ENCODE results near the gene IDE.

IDE gene

GRCh38 chr10:92573798-92574547 is at the start of gene IDE:
TSS of gene IDE (minus strand) at chr10:92574093. CDS start at chr10:92574019, 74 bp downstream.
- no peaks in the 10 kb centered on the region for H3K36me3 ChIP-seq (ENCODE audit: low read length)
- no peaks in the 10 kb centered on the region for H4K20me1 ChIP-seq (ENCODE audit: low read depth, low read length)
- TF ChIP-seq CTCF (IDR thresholded peaks at IDR 0.05; ENCODE audit: insufficient read depth, low read length, poor library complexity, severe bottlenecking) = peak; percentile 89
- no peak for TF ChIP-seq EZH2phosphoT487 (conservative IDR thresholded peaks at IDR 0.05; ENCODE audit: low read length)
- H3K9ac ChIP-seq (ENCODE audit: low read length) = peak within 1 kb of the TSS; percentile 89
- no peaks in the 10 kb centered on the region for H3K9me3 ChIP-seq (ENCODE audit: insufficient read depth, low read length)
- peak within 1 kb of the TSS; percentile 76 for H3K4me2 ChIP-seq (ENCODE audit: low read depth, low read length, poor library complexity, severe bottlenecking)
- H3K27me3 ChIP-seq (ENCODE audit: low read length) = no peaks in the 10 kb centered on the region
- peak within 1 kb of the TSS; percentile 79 for H3K27ac ChIP-seq (ENCODE audit: low read depth, low read length)
- no peaks in the 10 kb centered on the region; the same call in 1 of the 2 replicates for H3F3A ChIP-seq (ENCODE audit: insufficient read depth)
- H3K4me3 ChIP-seq (ENCODE audit: insufficient read depth, low read length, poor library complexity, severe bottlenecking) = peak within 1 kb of the TSS; percentile 80
- no peaks in the 10 kb centered on the region for H3K9me2 ChIP-seq (replicated peaks; ENCODE audit: insufficient read depth, low read length)
- peaks cover 44% of the 10 kb centered on the region for H3K79me2 ChIP-seq (ENCODE audit: insufficient read depth, low read length)
- H2AFZ ChIP-seq (ENCODE audit: low read depth, low read length, severe bottlenecking) = peak within 1 kb of the TSS; percentile 94

GRCh38 chr10:92619368-92619767 is 45.5 kb upstream of the IDE start:
- H3F3A ChIP-seq (ENCODE audit: insufficient read depth) = 0 out of 2 replicates have a peak, but pooled peaks cover 11% of the 10 kb centered on the region
- H3K9me2 ChIP-seq (replicated peaks; ENCODE audit: insufficient read depth, low read length) = no peaks in the 10 kb centered on the region
- no peak overlapping the region for H3K4me2 ChIP-seq (ENCODE audit: low read depth, low read length, poor library complexity, severe bottlenecking)
- H4K20me1 ChIP-seq (ENCODE audit: low read depth, low read length) = peaks cover 10% of the 10 kb centered on the region; the same call in 1 of the 2 replicates
- TF ChIP-seq EZH2phosphoT487 (conservative IDR thresholded peaks at IDR 0.05; ENCODE audit: low read length) (no peak), CTCF (IDR thresholded peaks at IDR 0.05; ENCODE audit: insufficient read depth, low read length, poor library complexity, severe bottlenecking) (no peak)
- no peak overlapping the region for H3K4me3 ChIP-seq (ENCODE audit: insufficient read depth, low read length, poor library complexity, severe bottlenecking)
- no peak overlapping the region for H3K27ac ChIP-seq (ENCODE audit: low read depth, low read length)
- H2AFZ ChIP-seq (ENCODE audit: low read depth, low read length, severe bottlenecking) = no peak overlapping the region
- no peaks in the 10 kb centered on the region for H3K9me3 ChIP-seq (ENCODE audit: insufficient read depth, low read length)
- H3K27me3 ChIP-seq (ENCODE audit: low read length) = no peaks in the 10 kb centered on the region
- H3K36me3 ChIP-seq (ENCODE audit: low read length) = peaks cover 68% of the 10 kb centered on the region
- H3K9ac ChIP-seq (ENCODE audit: low read length) = no peak overlapping the region
- H3K79me2 ChIP-seq (ENCODE audit: insufficient read depth, low read length) = peaks cover 50% of the 10 kb centered on the region

GRCh38 chr10:92615515-92615914 is 41.6 kb upstream of the IDE start:
- Histone ChIP-seq H2AFZ (ENCODE audit: low read depth, low read length, severe bottlenecking) (no peak overlapping the region), H3F3A (ENCODE audit: insufficient read depth) (0 out of 2 replicates have a peak, but pooled peaks cover 13% of the 10 kb centered on the region), H3K36me3 (ENCODE audit: low read length) (peaks cover 69% of the 10 kb centered on the region), H3K9me3 (ENCODE audit: insufficient read depth, low read length) (no peaks in the 10 kb centered on the region), H3K9me2 (replicated peaks; ENCODE audit: insufficient read depth, low read length) (no peaks in the 10 kb centered on the region), H3K27me3 (ENCODE audit: low read length) (no peaks in the 10 kb centered on the region), H3K4me2 (ENCODE audit: low read depth, low read length, poor library complexity, severe bottlenecking) (no peak overlapping the region), H3K79me2 (ENCODE audit: insufficient read depth, low read length) (peaks cover 59% of the 10 kb centered on the region), H4K20me1 (ENCODE audit: low read depth, low read length) (peaks cover 13% of the 10 kb centered on the region), H3K9ac (ENCODE audit: low read length) (no peak overlapping the region), H3K27ac (ENCODE audit: low read depth, low read length) (no peak overlapping the region), H3K4me3 (ENCODE audit: insufficient read depth, low read length, poor library complexity, severe bottlenecking) (no peak overlapping the region)
- no peak for TF ChIP-seq EZH2phosphoT487 (conservative IDR thresholded peaks at IDR 0.05; ENCODE audit: low read length)
- no peak for TF ChIP-seq CTCF (IDR thresholded peaks at IDR 0.05; ENCODE audit: insufficient read depth, low read length, poor library complexity, severe bottlenecking)
